Endothelial cell of umbilical vein (primary cell): ENCODE results near the gene MED15. TPM values are rescaled to one million over a fixed set of nuclear protein-coding genes. Genes with fewer than 3 reads are reported as not detected.
A peak's percentile ranks its signal among the peaks of the same experiment; 100 is the strongest.

ENCODE experiments used
- BruUV-seq: library from RNA; stranded (reverse); fragments of 400-500 nt; replicated peaks from 2 replicates; lab custom pipeline; 2021; lab: Mats Ljungman, UMichigan
- CTCF ChIA-PET: fragments of 300-600, 350-600 bp; sonication (Branson Sonifier 250); formaldehyde crosslinking; loops from one replicate; lab custom pipeline; 2021; ENCODE audit warnings: antibody characterized with exemption, inconsistent platforms; lab: Charles Lee
- POLR2A ChIA-PET: fragments of 300-600, 350-600 bp; sonication (Branson Sonifier 250); formaldehyde crosslinking; loops from one replicate; lab custom pipeline; 2021; ENCODE audit warnings: antibody characterized with exemption, inconsistent platforms; lab: Charles Lee
- DNase-seq: peaks from one replicate; pipeline ENCODE4 v3.0.0-alpha.2; 2011; ENCODE audit warnings: low read depth, low spot score
- FAIRE-seq: peaks from 2 replicates; lab custom pipeline; 2011; peaks lifted over from hg19 to GRCh38; lab: Jason Lieb, UNC
- H2AFZ ChIP-seq: 2 replicates; pipeline ENCODE4 v1.6.0; 2012; ENCODE audit warnings: low read depth, low read length, control low read depth, inconsistent platforms
- H3K27ac ChIP-seq: 2 replicates; pipeline ENCODE4 v1.5.1; 2011; ENCODE audit warnings: low read depth, mild to moderate bottlenecking, control low read depth, low read length, moderate library complexity; ENCODE audit not compliant: insufficient read depth
- H3K27me3 ChIP-seq, 2 experiments: 2 replicates each; pipeline versions ENCODE4 v1.6.0 to v1.6.1; 2011; ENCODE audit warnings: low read length in 2 of 2, mixed read lengths in 1 of 2; ENCODE audit not compliant: control insufficient read depth in 2 of 2, insufficient read depth in 2 of 2
- H3K36me3 ChIP-seq, 2 experiments: 2 replicates in 1 of 2; 3 replicates in 1 of 2; pipeline ENCODE4 v1.5.1; 2011; ENCODE audit warnings: low read length in 2 of 2, mild to moderate bottlenecking in 1 of 2, moderate library complexity in 1 of 2; ENCODE audit not compliant: control insufficient read depth in 2 of 2, insufficient read depth in 2 of 2; ENCODE audit errors: extremely low read depth in 1 of 2
- H3K4me1 ChIP-seq: 3 replicates; pipeline ENCODE4 v1.5.1; 2011; ENCODE audit warnings: mild to moderate bottlenecking, low read length; ENCODE audit not compliant: control insufficient read depth, insufficient read depth; ENCODE audit errors: extremely low read depth
- H3K4me2 ChIP-seq: 2 replicates; pipeline ENCODE4 v1.6.1; 2011; ENCODE audit warnings: low read length, control low read depth, mixed read lengths; ENCODE audit not compliant: insufficient read depth
- H3K4me3 ChIP-seq, 3 experiments: fragments of 200-600 bp in 1 of 3; sonication (generic), shearing (Covaris generic) in 1 of 3; replicated peaks in 1 of 3; 2 replicates each; pipeline ENCODE4 v1.5.1; 2011 to 2016; ENCODE audit warnings: control low read depth in 3 of 3, low read length in 3 of 3, mild to moderate bottlenecking in 2 of 3, inconsistent platforms in 1 of 3, low read depth in 1 of 3, moderate library complexity in 1 of 3; ENCODE audit not compliant: insufficient read depth in 1 of 3
- H3K79me2 ChIP-seq: 2 replicates; pipeline ENCODE4 v1.6.0; 2012; ENCODE audit warnings: low read length, inconsistent platforms; ENCODE audit not compliant: control insufficient read depth, insufficient read depth
- H3K9ac ChIP-seq: replicated peaks from 2 replicates; pipeline ENCODE3; 2011; ENCODE audit warnings: low read length, control low read depth; ENCODE audit not compliant: insufficient read depth; ENCODE audit errors: extremely low read depth
- H3K9me1 ChIP-seq: replicated peaks from 3 replicates; pipeline ENCODE4 v1.6.0; 2011; ENCODE audit warnings: mild to moderate bottlenecking, low read length; ENCODE audit not compliant: control insufficient read depth, insufficient read depth; ENCODE audit errors: extremely low read depth
- H3K9me3 ChIP-seq: replicated peaks from 2 replicates; pipeline ENCODE4 v1.5.1; 2012; ENCODE audit warnings: low read length, inconsistent platforms; ENCODE audit not compliant: control insufficient read depth, insufficient read depth
- H4K20me1 ChIP-seq: replicated peaks from 2 replicates; pipeline ENCODE3; 2011; ENCODE audit warnings: mild to moderate bottlenecking, low read length; ENCODE audit not compliant: control insufficient read depth, insufficient read depth; ENCODE audit errors: extremely low read depth
- EZH2 ChIP-seq: IDR thresholded peaks from 2 replicates; pipeline ENCODE4 v1.6.1; 2012; ENCODE audit warnings: borderline replicate concordance, low read depth, mild to moderate bottlenecking, moderate library complexity, low read length, inconsistent platforms; ENCODE audit not compliant: severe bottlenecking
- FOS ChIP-seq: IDR thresholded peaks from 2 replicates; pipeline ENCODE4 v1.6.1; 2011; ENCODE audit warnings: mild to moderate bottlenecking, low read length, moderate library complexity, borderline replicate concordance; ENCODE audit not compliant: insufficient read depth
- GATA2 ChIP-seq: IDR thresholded peaks from 2 replicates; pipeline ENCODE4 v1.7.0; 2011; ENCODE audit warnings: low read depth, mild to moderate bottlenecking, moderate library complexity, mixed read lengths, low read length; ENCODE audit not compliant: insufficient read length, insufficient read depth
- JUN ChIP-seq: IDR thresholded peaks from 2 replicates; pipeline ENCODE4 v1.6.1; 2011; ENCODE audit warnings: borderline replicate concordance, low read depth; ENCODE audit not compliant: insufficient read length, insufficient read depth
- MYC ChIP-seq: IDR thresholded peaks from one replicate; pipeline ENCODE4 v1.6.1; 2011; ENCODE audit warnings: mild to moderate bottlenecking, low read depth, low read length
- POLR2A ChIP-seq: IDR thresholded peaks from 2 replicates; pipeline ENCODE4 v1.6.1; 2012; ENCODE audit warnings: low read depth, mild to moderate bottlenecking, control low read depth, low read length
- POLR2AphosphoS5 ChIP-seq: IDR thresholded peaks from 2 replicates; pipeline ENCODE4 v1.6.1; 2012; ENCODE audit warnings: low read depth, mild to moderate bottlenecking, control low read depth, low read length, moderate library complexity; ENCODE audit not compliant: insufficient read depth
- dilution Hi-C: fragments of 300-500 bp; cut with MboI; formaldehyde crosslinking; loops from one replicate; pipeline ENCODE4 v1.15.0; 2019; ENCODE audit warnings: low sequenced_read_pairs; ENCODE audit not compliant: extremely low pct_ligation_motif_present
- intact Hi-C: fragments of 100-400 bp; cut with micrococcal nuclease; formaldehyde crosslinking; loops from one replicate; pipeline ENCODE4 v1.10.0; 2022
- polyA plus RNA-seq, 4 experiments: library from polyadenylated mRNA; depleted of rRNA in 3 of 4; stranded (reverse) in 3 of 4; unstranded in 1 of 4; fragments of >200 nt; gene quantifications; 2 replicates each; pipeline versions ENCODE4 v1.2.1 to v1.2.3, GENCODE V29; 2011 to 2012; ENCODE audit warnings: missing spikeins in 1 of 4
- total RNA-seq: library from RNA; stranded (reverse); gene quantifications from 2 replicates; pipeline ENCODE4 v1.2.3, GENCODE V29; 2021
- TF ChIP-seq, protein P1 (sequence below), 2 donors: IDR thresholded peaks; 1 replicate in 1 of 2; 2 replicates in 1 of 2; pipeline ENCODE4 v1.5.1; 2011; ENCODE audit warnings: low read length in 2 of 2, mild to moderate bottlenecking in 2 of 2, moderate library complexity in 2 of 2, control low read depth in 1 of 2, inconsistent platforms in 1 of 2, low read depth in 1 of 2; ENCODE audit not compliant: insufficient read depth in 1 of 2; ENCODE audit errors: extremely low read depth in 1 of 2
- TF ChIP-seq, protein P2 (sequence below): IDR thresholded peaks from 2 replicates; pipeline ENCODE4 v1.6.1; 2011; ENCODE audit not compliant: insufficient read depth, insufficient read length

The MED15 gene
- total and polyA plus RNA-seq, 2 donors (not counting 3 experiments of a cell fraction or from before 2014, with no cell fraction given) = 68.1 to 138 TPM

- H3K79me2 ChIP-seq = peaks cover 12% of the 10 kb centered on the region
- no peaks in the 10 kb centered on the region for H3K27me3 ChIP-seq
- H3K4me2 ChIP-seq = no peak overlapping the region
- DNase-seq (peak; percentile 42), FAIRE-seq (peak; percentile 38)
- dilution Hi-C loops (no loop called here), intact Hi-C loops (no loop called here)
- TF ChIP-seq, protein P1, sequence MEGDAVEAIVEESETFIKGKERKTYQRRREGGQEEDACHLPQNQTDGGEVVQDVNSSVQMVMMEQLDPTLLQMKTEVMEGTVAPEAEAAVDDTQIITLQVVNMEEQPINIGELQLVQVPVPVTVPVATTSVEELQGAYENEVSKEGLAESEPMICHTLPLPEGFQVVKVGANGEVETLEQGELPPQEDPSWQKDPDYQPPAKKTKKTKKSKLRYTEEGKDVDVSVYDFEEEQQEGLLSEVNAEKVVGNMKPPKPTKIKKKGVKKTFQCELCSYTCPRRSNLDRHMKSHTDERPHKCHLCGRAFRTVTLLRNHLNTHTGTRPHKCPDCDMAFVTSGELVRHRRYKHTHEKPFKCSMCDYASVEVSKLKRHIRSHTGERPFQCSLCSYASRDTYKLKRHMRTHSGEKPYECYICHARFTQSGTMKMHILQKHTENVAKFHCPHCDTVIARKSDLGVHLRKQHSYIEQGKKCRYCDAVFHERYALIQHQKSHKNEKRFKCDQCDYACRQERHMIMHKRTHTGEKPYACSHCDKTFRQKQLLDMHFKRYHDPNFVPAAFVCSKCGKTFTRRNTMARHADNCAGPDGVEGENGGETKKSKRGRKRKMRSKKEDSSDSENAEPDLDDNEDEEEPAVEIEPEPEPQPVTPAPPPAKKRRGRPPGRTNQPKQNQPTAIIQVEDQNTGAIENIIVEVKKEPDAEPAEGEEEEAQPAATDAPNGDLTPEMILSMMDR (IDR thresholded peaks at IDR 0.05; ENCODE audit: extremely low read depth in 1 of 2, insufficient read depth in 1 of 2, low read depth in 1 of 2, low read length in 2 of 2) = peak; percentile 85 to 90
- no peak for TF ChIP-seq JUN
- TF ChIP-seq GATA2 = no peak
- H3K9ac ChIP-seq = no peak overlapping the region
- H3K4me3 ChIP-seq = no peak overlapping the region
- no peak overlapping the region for H3K27ac ChIP-seq
- no peaks in the 10 kb centered on the region for H3K4me1 ChIP-seq
- H2AFZ ChIP-seq = no peak overlapping the region
- no peaks in the 10 kb centered on the region for H4K20me1 ChIP-seq
- POLR2A ChIA-PET = no interaction called here
- H3K9me3 ChIP-seq = no peaks in the 10 kb centered on the region
- H3K9me1 ChIP-seq = no peaks in the 10 kb centered on the region
- CTCF ChIA-PET = interaction anchor here (0.8 to 3.8 kb wide), 9 partner anchors 12 to 153 kb away, joined by 3 to 27 read pairs (median 5); no protein-coding TSS in a partner anchor
- no TSS peak for BruUV-seq
- peaks cover 45 to 71% of the 10 kb centered on the region in 2 experiments for H3K36me3 ChIP-seq
These were observed 64.2 kb downstream of the MED15 start for GRCh38 chr22:20571531-20572007.

- BruUV-seq = no TSS peak
- POLR2A ChIA-PET = no interaction called here
- no peak overlapping the region for H3K27ac ChIP-seq
- H3K27me3 ChIP-seq = no peaks in the 10 kb centered on the region
- FAIRE-seq (no peak), DNase-seq (no peak)
- H2AFZ ChIP-seq = no peak overlapping the region
- H3K79me2 ChIP-seq = peaks cover 12% of the 10 kb centered on the region
- no peaks in the 10 kb centered on the region for H3K9me1 ChIP-seq
- intact Hi-C loops = no loop called here
- TF ChIP-seq, protein P2, sequence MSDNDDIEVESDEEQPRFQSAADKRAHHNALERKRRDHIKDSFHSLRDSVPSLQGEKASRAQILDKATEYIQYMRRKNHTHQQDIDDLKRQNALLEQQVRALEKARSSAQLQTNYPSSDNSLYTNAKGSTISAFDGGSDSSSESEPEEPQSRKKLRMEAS = no peak
- TF ChIP-seq POLR2AphosphoS5 (no peak), JUN (no peak), EZH2 (no peak), MYC (no peak), FOS (no peak), GATA2 (no peak), POLR2A (no peak)
- TF ChIP-seq, protein P1 (IDR thresholded peaks at IDR 0.05; ENCODE audit: extremely low read depth in 1 of 2, insufficient read depth in 1 of 2, low read depth in 1 of 2, low read length in 2 of 2) = no peak
- dilution Hi-C loops = no loop called here
- peaks cover 42 to 68% of the 10 kb centered on the region in 2 experiments for H3K36me3 ChIP-seq
- H3K9me3 ChIP-seq = no peaks in the 10 kb centered on the region
- no peak overlapping the region for H3K4me3 ChIP-seq
- CTCF ChIA-PET = interaction anchor here (1.2 to 3.8 kb wide), 6 partner anchors 8 to 154 kb away, joined by 5 to 27 read pairs (median 10); no protein-coding TSS in a partner anchor
- H4K20me1 ChIP-seq = no peaks in the 10 kb centered on the region
- H3K9ac ChIP-seq = no peak overlapping the region
- H3K4me1 ChIP-seq = no peaks in the 10 kb centered on the region
- H3K4me2 ChIP-seq = no peak overlapping the region
These were observed 64.9 kb downstream of the MED15 start for GRCh38 chr22:20572132-20572802.
